Chondrocyte (in vitro differentiated cells): Measurements from ENCODE around the gene SULF2. TPM values are rescaled to one million over a fixed set of nuclear protein-coding genes. Genes with fewer than 3 reads are reported as not detected.
A peak's percentile ranks its signal among the peaks of the same experiment; 100 is the strongest.

Experiments
- DNase-seq: peaks from one replicate; pipeline ENCODE4 v3.0.0; 2021; ENCODE audit warnings: mixed read lengths, low spot score
- H3K27ac Mint-ChIP-seq: one replicate; pipeline ENCODE4 v1.8.0; 2021; ENCODE audit warnings: mild to moderate bottlenecking, moderate library complexity, mixed read lengths; ENCODE audit not compliant: unreplicated experiment
- H3K27me3 Mint-ChIP-seq: 2 replicates; pipeline ENCODE4 v1.8.0; 2021; ENCODE audit warnings: low read depth, mixed read lengths
- H3K36me3 Mint-ChIP-seq: 2 replicates; pipeline ENCODE4 v1.8.0; 2021; ENCODE audit warnings: low read depth, mixed read lengths
- H3K4me1 Mint-ChIP-seq: 2 replicates; pipeline ENCODE4 v1.8.0; 2021; ENCODE audit warnings: low read depth, mild to moderate bottlenecking, mixed read lengths
- H3K4me3 Mint-ChIP-seq: one replicate; pipeline ENCODE4 v1.8.0; 2021; ENCODE audit warnings: mild to moderate bottlenecking, moderate library complexity, mixed read lengths; ENCODE audit not compliant: unreplicated experiment
- H3K9me3 Mint-ChIP-seq: 2 replicates; pipeline ENCODE4 v1.8.0; 2021; ENCODE audit warnings: low read depth, mixed read lengths
- total RNA-seq: library from RNA; stranded (reverse); gene quantifications from 3 replicates; pipeline ENCODE4 v1.2.1, GENCODE V29; 2021
- TF ChIP-seq, protein P1 (sequence below): fragments of 200-600 bp; sonication (generic); IDR thresholded peaks from 2 replicates; pipeline ENCODE4 v1.5.0; 2021; ENCODE audit warnings: antibody characterized with exemption, mild to moderate bottlenecking, moderate library complexity

The SULF2 gene
- total RNA-seq, 1 donor from 2014 or later: 82.4 TPM

GRCh38 chr20:47770935-47771334, 14.3 kb downstream of the SULF2 start:
- DNase-seq: no peak
- Mint-ChIP-seq H3K4me1 (peaks cover 15% of the 10 kb centered on the region), H3K27ac (no peak overlapping the region), H3K36me3 (peaks cover 7% of the 10 kb centered on the region), H3K4me3 (no peak overlapping the region), H3K27me3 (no peaks in the 10 kb centered on the region), H3K9me3 (peaks cover 6% of the 10 kb centered on the region)
- TF ChIP-seq, protein P1, sequence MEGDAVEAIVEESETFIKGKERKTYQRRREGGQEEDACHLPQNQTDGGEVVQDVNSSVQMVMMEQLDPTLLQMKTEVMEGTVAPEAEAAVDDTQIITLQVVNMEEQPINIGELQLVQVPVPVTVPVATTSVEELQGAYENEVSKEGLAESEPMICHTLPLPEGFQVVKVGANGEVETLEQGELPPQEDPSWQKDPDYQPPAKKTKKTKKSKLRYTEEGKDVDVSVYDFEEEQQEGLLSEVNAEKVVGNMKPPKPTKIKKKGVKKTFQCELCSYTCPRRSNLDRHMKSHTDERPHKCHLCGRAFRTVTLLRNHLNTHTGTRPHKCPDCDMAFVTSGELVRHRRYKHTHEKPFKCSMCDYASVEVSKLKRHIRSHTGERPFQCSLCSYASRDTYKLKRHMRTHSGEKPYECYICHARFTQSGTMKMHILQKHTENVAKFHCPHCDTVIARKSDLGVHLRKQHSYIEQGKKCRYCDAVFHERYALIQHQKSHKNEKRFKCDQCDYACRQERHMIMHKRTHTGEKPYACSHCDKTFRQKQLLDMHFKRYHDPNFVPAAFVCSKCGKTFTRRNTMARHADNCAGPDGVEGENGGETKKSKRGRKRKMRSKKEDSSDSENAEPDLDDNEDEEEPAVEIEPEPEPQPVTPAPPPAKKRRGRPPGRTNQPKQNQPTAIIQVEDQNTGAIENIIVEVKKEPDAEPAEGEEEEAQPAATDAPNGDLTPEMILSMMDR: no peak

DNA sequence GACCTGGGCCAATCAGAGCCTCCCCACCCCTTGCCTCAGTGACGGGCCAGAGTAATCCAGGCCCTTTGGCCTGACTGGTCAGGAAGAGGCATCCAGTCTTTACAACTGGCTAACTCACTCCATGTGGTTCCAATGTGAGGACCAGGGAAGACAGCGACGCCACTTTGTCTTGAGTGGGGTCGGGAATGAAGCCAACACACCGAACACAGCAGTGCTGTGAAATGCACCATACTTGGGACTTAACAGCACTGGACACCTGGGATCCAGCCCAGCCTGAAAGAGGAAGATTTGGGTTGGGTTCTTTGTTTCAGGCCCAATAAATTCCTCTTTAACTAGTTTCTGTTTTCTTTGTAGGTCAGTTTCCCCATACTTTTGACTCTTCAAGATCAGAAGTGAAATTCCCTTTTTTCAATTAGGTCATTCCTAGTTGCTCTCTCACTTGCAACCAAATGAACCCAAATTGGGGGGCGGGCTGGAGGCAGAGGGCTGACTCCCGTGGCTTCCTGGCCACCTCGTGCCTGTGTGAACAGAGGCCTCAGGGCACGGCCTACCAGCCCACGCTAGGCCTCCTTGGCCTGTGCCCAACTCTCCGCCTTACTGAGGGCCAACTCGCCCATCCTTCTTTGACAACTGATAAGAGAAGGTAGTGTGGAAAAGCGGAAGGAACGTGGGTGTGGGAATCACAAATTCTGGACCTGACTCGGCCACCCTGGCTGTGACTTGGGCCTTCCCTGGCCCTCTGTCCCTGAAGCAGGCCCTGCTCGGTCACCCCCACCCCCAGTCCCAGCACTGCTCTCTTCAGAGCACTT, 17.1 kb downstream of the SULF2 start:
- no peak overlapping the region for H3K27ac Mint-ChIP-seq
- TF ChIP-seq, protein P1: no peak
- DNase-seq: no peak
- no peak overlapping the region for H3K4me3 Mint-ChIP-seq
- peaks cover 6% of the 10 kb centered on the region for H3K9me3 Mint-ChIP-seq
- H3K4me1 Mint-ChIP-seq: peaks cover 14% of the 10 kb centered on the region
- peaks cover 7% of the 10 kb centered on the region for H3K36me3 Mint-ChIP-seq
- H3K27me3 Mint-ChIP-seq: no peaks in the 10 kb centered on the region

DNA sequence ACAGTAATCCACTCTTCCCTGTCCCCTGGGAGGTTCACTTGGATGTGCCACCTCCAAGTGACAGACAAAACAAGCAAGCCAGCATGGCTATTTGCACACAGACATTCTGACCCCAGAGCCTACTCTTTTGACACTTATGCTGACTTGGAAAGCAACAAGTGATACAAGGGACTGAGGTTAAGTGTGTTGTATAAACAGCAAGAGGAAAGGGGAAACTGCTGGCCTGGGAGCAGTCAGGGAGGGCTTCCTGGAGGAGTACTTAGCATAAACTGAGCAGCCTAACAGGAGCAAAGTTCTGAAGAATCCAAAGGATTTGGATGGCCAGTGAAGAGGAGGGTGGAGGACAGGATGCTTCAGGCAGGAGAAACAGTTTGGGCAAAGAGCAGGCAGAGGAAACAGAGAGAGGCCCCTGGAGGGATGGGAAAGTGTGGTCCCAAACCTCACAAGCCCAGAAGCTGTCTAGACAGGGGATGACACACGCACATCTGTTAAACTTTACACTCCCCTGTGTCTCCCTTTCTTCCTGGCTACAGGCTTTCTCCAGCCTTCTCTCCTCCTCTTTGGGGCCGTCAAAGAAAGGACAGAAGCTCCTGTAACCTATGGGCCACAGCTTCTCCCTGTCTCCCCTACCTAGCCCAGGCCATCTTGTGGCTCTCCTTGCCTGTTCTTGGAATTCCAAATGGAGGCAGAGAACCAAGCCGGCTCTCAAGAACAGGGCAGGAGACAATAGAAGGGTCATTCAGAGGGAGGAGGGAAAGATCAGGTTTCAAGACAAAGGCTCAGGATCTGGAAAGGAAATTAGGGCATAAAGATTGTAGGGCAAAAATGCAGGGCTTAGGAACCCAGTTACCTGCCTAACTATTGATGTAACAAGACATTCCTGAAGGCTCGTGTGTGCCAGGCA, 19.3 kb downstream of the SULF2 start:
- peak overlapping the region; percentile 79 for H3K27ac Mint-ChIP-seq
- peaks cover 6% of the 10 kb centered on the region for H3K9me3 Mint-ChIP-seq
- peaks cover 10% of the 10 kb centered on the region for H3K36me3 Mint-ChIP-seq
- peaks cover 17% of the 10 kb centered on the region for H3K4me1 Mint-ChIP-seq
- no peak overlapping the region for H3K4me3 Mint-ChIP-seq
- DNase-seq: no peak
- TF ChIP-seq, protein P1: no peak
- peaks cover 6% of the 10 kb centered on the region for H3K27me3 Mint-ChIP-seq

DNA sequence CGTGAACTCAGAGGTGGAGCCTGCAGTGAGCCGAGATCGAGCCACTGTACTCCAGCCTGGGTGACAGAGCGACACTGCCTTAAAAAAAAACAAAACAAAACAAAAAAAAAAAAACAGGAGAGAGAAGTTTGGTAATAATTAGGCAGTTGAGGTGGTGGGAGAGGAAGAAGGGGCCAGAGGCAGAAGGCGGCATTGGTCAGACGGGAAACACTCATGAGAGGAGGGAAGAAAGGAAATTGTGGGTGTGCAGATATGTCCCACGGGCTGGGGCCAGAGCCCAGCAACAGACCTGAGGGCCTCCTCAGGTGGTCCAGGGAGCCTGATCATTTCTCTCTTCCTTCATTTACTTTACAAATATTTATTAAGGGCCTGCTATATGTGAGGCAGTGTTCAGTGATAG, 20.0 kb downstream of the SULF2 start:
- Mint-ChIP-seq H3K27me3 (peaks cover 6% of the 10 kb centered on the region), H3K27ac (no peak overlapping the region)

More for the DNA sequence above, 20.0 kb downstream of the SULF2 start:
- TF ChIP-seq, protein P1: no peak
- no peak for DNase-seq
- Mint-ChIP-seq H3K4me3 (no peak overlapping the region), H3K9me3 (peaks cover 2% of the 10 kb centered on the region), H3K4me1 (peaks cover 17% of the 10 kb centered on the region), H3K36me3 (peaks cover 7% of the 10 kb centered on the region)
